Measurements from ENCODE around the gene RNF223. TPM values are rescaled to one million over a fixed set of nuclear protein-coding genes. Genes with fewer than 3 reads are reported as not detected.

RNF223 gene
- total and polyA plus RNA-seq, 2 donors (not counting 3 experiments of a cell fraction or from before 2014, with no cell fraction given) = not detected

- FAIRE-seq (no peak), DNase-seq (ENCODE audit: low read depth, low spot score) (no peak)
- TF ChIP-seq CTCF (IDR thresholded peaks at IDR 0.05; ENCODE audit: extremely low read depth in 1 of 2, insufficient read depth in 1 of 2, low read depth in 1 of 2, low read length in 2 of 2) (no peak), JUN (IDR thresholded peaks at IDR 0.05; ENCODE audit: borderline replicate concordance, insufficient read depth, insufficient read length, low read depth) (no peak), FOS (IDR thresholded peaks at IDR 0.05; ENCODE audit: borderline replicate concordance, insufficient read depth, low read length) (no peak), GATA2 (IDR thresholded peaks at IDR 0.05; ENCODE audit: insufficient read depth, insufficient read length, low read depth, low read length) (no peak), POLR2AphosphoS5 (IDR thresholded peaks at IDR 0.05; ENCODE audit: insufficient read depth, low read depth, low read length) (no peak), POLR2A (IDR thresholded peaks at IDR 0.05; ENCODE audit: low read depth, low read length) (no peak), MYC (IDR thresholded peaks at IDR 0.05; ENCODE audit: low read depth, low read length) (no peak), EZH2 (IDR thresholded peaks at IDR 0.05; ENCODE audit: borderline replicate concordance, low read depth, low read length, severe bottlenecking) (no peak)
- TF ChIP-seq, protein P1, sequence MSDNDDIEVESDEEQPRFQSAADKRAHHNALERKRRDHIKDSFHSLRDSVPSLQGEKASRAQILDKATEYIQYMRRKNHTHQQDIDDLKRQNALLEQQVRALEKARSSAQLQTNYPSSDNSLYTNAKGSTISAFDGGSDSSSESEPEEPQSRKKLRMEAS (IDR thresholded peaks at IDR 0.05; ENCODE audit: insufficient read depth, insufficient read length) = no peak
- H3K4me1 ChIP-seq (ENCODE audit: control insufficient read depth, extremely low read depth, insufficient read depth, low read length) = no peaks in the 10 kb centered on the region
- no peak overlapping the region for H2AFZ ChIP-seq (ENCODE audit: low read depth, low read length)
- H4K20me1 ChIP-seq (replicated peaks; ENCODE audit: control insufficient read depth, extremely low read depth, insufficient read depth, low read length) = no peaks in the 10 kb centered on the region
- CTCF ChIA-PET = interaction anchor here (0.9 kb wide), 1 partner anchor 10 kb away, joined by 3 read pairs; no protein-coding TSS in a partner anchor
- H3K27me3 ChIP-seq (ENCODE audit: control insufficient read depth in 2 of 2, insufficient read depth in 2 of 2, low read length in 2 of 2) = no peaks in the 10 kb centered on the region
- no peak overlapping the region for H3K27ac ChIP-seq (ENCODE audit: insufficient read depth, low read depth, low read length)
- POLR2A ChIA-PET = no interaction called here
- H3K79me2 ChIP-seq (ENCODE audit: control insufficient read depth, insufficient read depth, low read length) = no peaks in the 10 kb centered on the region
- no peaks in the 10 kb centered on the region for H3K9me3 ChIP-seq (replicated peaks; ENCODE audit: control insufficient read depth, insufficient read depth, low read length)
- dilution Hi-C loops (cut with MboI; ENCODE audit: extremely low pct_ligation_motif_present, low sequenced_read_pairs) = no loop called here
- H3K36me3 ChIP-seq (ENCODE audit: control insufficient read depth in 2 of 2, extremely low read depth in 1 of 2, insufficient read depth in 2 of 2, low read length in 2 of 2) = no peaks in the 10 kb centered on the region
- H3K4me2 ChIP-seq (ENCODE audit: insufficient read depth, low read length) = no peak overlapping the region
- no peaks in the 10 kb centered on the region for H3K9me1 ChIP-seq (replicated peaks; ENCODE audit: control insufficient read depth, extremely low read depth, insufficient read depth, low read length)
- intact Hi-C loops (cut with micrococcal nuclease) = no loop called here
- no peak overlapping the region for H3K9ac ChIP-seq (replicated peaks; ENCODE audit: extremely low read depth, insufficient read depth, low read length)
- no peak overlapping the region for H3K4me3 ChIP-seq (replicated peaks in 1 of 3; ENCODE audit: insufficient read depth in 1 of 3, low read depth in 1 of 3, low read length in 3 of 3)
- BruUV-seq (replicated peaks) = no TSS peak
Measured at GRCh38 chr1:1088801-1089680, 14.9 kb upstream of the RNF223 start.
